Right lobe of liver (tissue), 4 donors: ENCODE measurements around the gene DHDDS.

Experiments
- CTCF ChIP-seq, 4 donors: fragments of 200-600 bp in 3 of 4; fragments of 450-650 bp in 1 of 4; IDR thresholded peaks; one replicate each; pipeline versions ENCODE4 v1.5.1 to v1.8.0; 2016 to 2022; ENCODE audit warnings: antibody characterized with exemption in 4 of 4, mild to moderate bottlenecking in 2 of 4
- POLR2A ChIP-seq: fragments of 450-650 bp; IDR thresholded peaks from one replicate; pipeline ENCODE4 v1.6.1; 2017; ENCODE audit warnings: antibody characterized with exemption, mild to moderate bottlenecking
- donor health status: DM: no; HTN: no; CAD: no.
- donor health status: DM: no; HTN: no; CAD: no.
- donor health status: DM: no; HTN: yes; CAD: no.

DNA sequence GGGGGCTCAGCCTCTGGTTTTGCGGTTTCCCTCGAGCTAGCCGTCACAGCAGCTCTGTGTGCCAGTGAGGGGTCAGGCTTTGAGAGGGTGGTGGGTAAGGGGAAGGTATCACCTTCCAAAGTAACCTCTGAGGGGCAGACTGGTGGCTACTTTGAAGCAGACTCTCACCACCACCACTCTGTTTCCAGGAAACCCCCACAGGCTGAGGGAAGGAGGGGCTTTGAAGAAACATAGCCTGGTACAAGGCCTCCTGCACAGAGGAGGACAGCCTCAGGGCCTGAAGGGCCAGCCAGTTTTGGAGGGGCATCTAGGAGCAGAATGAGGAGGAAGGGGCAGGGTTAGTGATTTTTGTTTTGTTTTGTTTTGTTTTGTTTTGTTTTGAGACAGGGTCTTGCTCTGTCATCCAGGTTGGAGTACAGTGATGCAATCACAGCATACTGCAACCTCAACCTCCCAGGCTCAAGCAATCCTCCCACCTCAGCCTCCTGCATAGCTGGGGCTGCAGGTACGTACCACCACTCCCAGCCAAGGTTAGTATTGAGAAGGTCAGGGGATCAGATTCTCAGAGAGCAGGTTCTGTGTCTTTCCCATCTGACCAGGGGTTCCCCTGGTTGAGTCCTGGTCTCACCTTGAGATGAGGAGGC, 42.4 kb upstream of the DHDDS start:
- no peak for TF ChIP-seq POLR2A
- TF ChIP-seq CTCF (IDR thresholded peaks at IDR 0.05) = no peak
